Measurements from ENCODE around the gene HRH2. TPM values are rescaled to one million over a fixed set of nuclear protein-coding genes. Genes with fewer than 3 reads are reported as not detected.
A peak's percentile ranks its signal among the peaks of the same experiment; 100 is the strongest.

Gene HRH2
- total RNA-seq, 1 donor from 2014 or later = 67.3 TPM

- Mint-ChIP-seq H3K27ac (peak overlapping the region; percentile 92), H3K36me3 (ENCODE audit: low read depth) (peaks cover 33% of the 10 kb centered on the region), H3K4me3 (peak overlapping the region; percentile 73), H3K9me3 (peaks cover 7% of the 10 kb centered on the region), H3K4me1 (peaks cover 67% of the 10 kb centered on the region), H3K27me3 (peaks cover 2% of the 10 kb centered on the region)
- no peak for DNase-seq
- intact Hi-C loops (cut with micrococcal nuclease) = loop anchor here (5.0 to 10.0 kb wide), 2 partner anchors 47 to 1770 kb away; partner anchors contain the start of gene CPEB4
Observed at GRCh38 chr5:175654339-175654738, 3.5 kb upstream of the HRH2 start.

- H3K9me3 Mint-ChIP-seq = peaks cover 5% of the 10 kb centered on the region
- peak; percentile 67 for DNase-seq
- peaks cover 71% of the 10 kb centered on the region for H3K4me1 Mint-ChIP-seq
- H3K36me3 Mint-ChIP-seq (ENCODE audit: low read depth) = peaks cover 37% of the 10 kb centered on the region
- peak overlapping the region; percentile 92 for H3K27ac Mint-ChIP-seq
- H3K4me3 Mint-ChIP-seq = peak overlapping the region; percentile 73
- peaks cover 2% of the 10 kb centered on the region for H3K27me3 Mint-ChIP-seq
- intact Hi-C loops (cut with micrococcal nuclease) = loop anchor here (5.0 to 10.0 kb wide), 2 partner anchors 48 to 1770 kb away; partner anchors contain the start of gene CPEB4
Observed at GRCh38 chr5:175654807-175655206, 3.1 kb upstream of the HRH2 start.

GRCh38 chr5:175655411-175655810, 2.5 kb upstream of the HRH2 start:
- Mint-ChIP-seq H3K27ac (peak overlapping the region; percentile 92), H3K4me1 (peaks cover 77% of the 10 kb centered on the region), H3K4me3 (peak overlapping the region; percentile 73), H3K36me3 (ENCODE audit: low read depth) (peaks cover 40% of the 10 kb centered on the region), H3K9me3 (peaks cover 5% of the 10 kb centered on the region), H3K27me3 (peaks cover 2% of the 10 kb centered on the region)
- DNase-seq = peak; percentile 68
- intact Hi-C loops (cut with micrococcal nuclease) = loop anchor here (10.0 kb wide), 1 partner anchor 1771 kb away; the partner anchor contains the start of gene CPEB4

- intact Hi-C loops (cut with micrococcal nuclease) = loop anchor here (1.0 to 10.0 kb wide), 2 partner anchors 179 to 1772 kb away; partner anchors contain the start of genes CPEB4 and SFXN1
- Mint-ChIP-seq H3K27ac (peak overlapping the region; percentile 98), H3K9me3 (no peaks in the 10 kb centered on the region), H3K27me3 (peaks cover 2% of the 10 kb centered on the region), H3K4me3 (peak overlapping the region; percentile 100), H3K4me1 (peaks cover 77% of the 10 kb centered on the region), H3K36me3 (ENCODE audit: low read depth) (peaks cover 46% of the 10 kb centered on the region)
- peak; percentile 70 for DNase-seq
Observed at GRCh38 chr5:175656966-175657365, 905 bp upstream of the HRH2 start.

- peak overlapping the region; percentile 89 for H3K27ac Mint-ChIP-seq
- H3K4me1 Mint-ChIP-seq = peaks cover 77% of the 10 kb centered on the region
- peak overlapping the region; percentile 95 for H3K4me3 Mint-ChIP-seq
- no peaks in the 10 kb centered on the region for H3K9me3 Mint-ChIP-seq
- DNase-seq = peak; percentile 80
- intact Hi-C loops (cut with micrococcal nuclease) = loop anchor here (1.0 to 10.0 kb wide), 3 partner anchors 38 to 1774 kb away; partner anchors contain the start of gene CPEB4
- H3K27me3 Mint-ChIP-seq = no peaks in the 10 kb centered on the region
- H3K36me3 Mint-ChIP-seq (ENCODE audit: low read depth) = peaks cover 57% of the 10 kb centered on the region
Observed at GRCh38 chr5:175658299-175659145, 651 bp downstream of the HRH2 start.

- Mint-ChIP-seq H3K27ac (peak overlapping the region; percentile 89), H3K4me3 (peak overlapping the region; percentile 95), H3K27me3 (no peaks in the 10 kb centered on the region), H3K36me3 (ENCODE audit: low read depth) (peaks cover 66% of the 10 kb centered on the region), H3K9me3 (no peaks in the 10 kb centered on the region), H3K4me1 (peaks cover 71% of the 10 kb centered on the region)
- intact Hi-C loops (cut with micrococcal nuclease) = loop anchor here (5.0 to 10.0 kb wide), 2 partner anchors 53 to 1775 kb away; partner anchors contain the start of gene CPEB4
- DNase-seq = no peak
Observed at GRCh38 chr5:175659546-175660253, 1.8 kb downstream of the HRH2 start.

- no peaks in the 10 kb centered on the region for H3K9me3 Mint-ChIP-seq
- no peak overlapping the region for H3K27ac Mint-ChIP-seq
- no peak for DNase-seq
- peaks cover 78% of the 10 kb centered on the region for H3K36me3 Mint-ChIP-seq (ENCODE audit: low read depth)
- H3K4me1 Mint-ChIP-seq = peaks cover 61% of the 10 kb centered on the region
- no peaks in the 10 kb centered on the region for H3K27me3 Mint-ChIP-seq
- intact Hi-C loops (cut with micrococcal nuclease) = loop anchor here (5.0 kb wide), 1 partner anchor 49 kb away; no protein-coding TSS in a partner anchor
- H3K4me3 Mint-ChIP-seq = peak overlapping the region; percentile 9
Observed at GRCh38 chr5:175663186-175664184, 5.6 kb downstream of the HRH2 start.

- no peak for DNase-seq
- peaks cover 71% of the 10 kb centered on the region for H3K36me3 Mint-ChIP-seq (ENCODE audit: low read depth)
- H3K4me3 Mint-ChIP-seq = no peak overlapping the region
- peak overlapping the region; percentile 71 for H3K27ac Mint-ChIP-seq
- intact Hi-C loops (cut with micrococcal nuclease) = loop anchor here (5.0 kb wide), 1 partner anchor 48 kb away; no protein-coding TSS in a partner anchor
- no peaks in the 10 kb centered on the region for H3K27me3 Mint-ChIP-seq
- H3K9me3 Mint-ChIP-seq = no peaks in the 10 kb centered on the region
- H3K4me1 Mint-ChIP-seq = peaks cover 62% of the 10 kb centered on the region
Observed at GRCh38 chr5:175664723-175665122, 6.9 kb downstream of the HRH2 start.

GRCh38 chr5:175666216-175666615, 8.3 kb downstream of the HRH2 start:
- H3K9me3 Mint-ChIP-seq = no peaks in the 10 kb centered on the region
- no peak overlapping the region for H3K4me3 Mint-ChIP-seq
- no peaks in the 10 kb centered on the region for H3K27me3 Mint-ChIP-seq
- H3K27ac Mint-ChIP-seq = no peak overlapping the region
- DNase-seq = no peak
- H3K4me1 Mint-ChIP-seq = peaks cover 59% of the 10 kb centered on the region
- intact Hi-C loops (cut with micrococcal nuclease) = no loop called here
- peaks cover 66% of the 10 kb centered on the region for H3K36me3 Mint-ChIP-seq (ENCODE audit: low read depth)

GRCh38 chr5:175668006-175668405, 10.1 kb downstream of the HRH2 start:
- intact Hi-C loops (cut with micrococcal nuclease) = no loop called here
- Mint-ChIP-seq H3K4me1 (peaks cover 55% of the 10 kb centered on the region), H3K36me3 (ENCODE audit: low read depth) (peaks cover 56% of the 10 kb centered on the region), H3K4me3 (no peak overlapping the region), H3K9me3 (no peaks in the 10 kb centered on the region), H3K27ac (no peak overlapping the region), H3K27me3 (no peaks in the 10 kb centered on the region)
- no peak for DNase-seq

- peaks cover 55% of the 10 kb centered on the region for H3K4me1 Mint-ChIP-seq
- peaks cover 50% of the 10 kb centered on the region for H3K36me3 Mint-ChIP-seq (ENCODE audit: low read depth)
- no peak for DNase-seq
- intact Hi-C loops (cut with micrococcal nuclease) = no loop called here
- H3K4me3 Mint-ChIP-seq = no peak overlapping the region
- peak overlapping the region; percentile 10 for H3K27ac Mint-ChIP-seq
- no peaks in the 10 kb centered on the region for H3K27me3 Mint-ChIP-seq
- no peaks in the 10 kb centered on the region for H3K9me3 Mint-ChIP-seq
Observed at GRCh38 chr5:175670372-175670771, 12.5 kb downstream of the HRH2 start.

- no peaks in the 10 kb centered on the region for H3K9me3 Mint-ChIP-seq
- H3K4me1 Mint-ChIP-seq = peaks cover 58% of the 10 kb centered on the region
- no peak for DNase-seq
- H3K4me3 Mint-ChIP-seq = no peak overlapping the region
- H3K27ac Mint-ChIP-seq = peak overlapping the region; percentile 10
- H3K27me3 Mint-ChIP-seq = no peaks in the 10 kb centered on the region
- peaks cover 52% of the 10 kb centered on the region for H3K36me3 Mint-ChIP-seq (ENCODE audit: low read depth)
- intact Hi-C loops (cut with micrococcal nuclease) = no loop called here
Observed at GRCh38 chr5:175671013-175671412, 13.1 kb downstream of the HRH2 start.

All from activated CD4-positive, alpha-beta T cell treated with anti-CD3 and anti-CD28 coated beads, Interleukin-2, amount 10 ng/mL, durations not matched to agents 24 days and 14 days (primary cell).